PC-9 (cell line): ENCODE results near the gene TMEM135. TPM values are rescaled to one million over a fixed set of nuclear protein-coding genes. Genes with fewer than 3 reads are reported as not detected.
A peak's percentile ranks its signal among the peaks of the same experiment; 100 is the strongest.

Experiments used
- BruUV-seq: library from RNA; stranded (reverse); fragments of 400-500 nt; replicated peaks from 2 replicates; lab custom pipeline; 2021; lab: Mats Ljungman, UMichigan
- CTCF ChIA-PET: fragments of 300-600 bp; sonication (Branson Sonifier 250); formaldehyde crosslinking; loops from one replicate; lab custom pipeline; 2022; ENCODE audit warnings: antibody characterized with exemption; lab: Charles Lee
- POLR2A ChIA-PET: fragments of 300-600 bp; sonication (Branson Sonifier 250); formaldehyde crosslinking; loops from one replicate; lab custom pipeline; 2022; ENCODE audit warnings: antibody characterized with exemption; ENCODE audit not compliant: unreplicated experiment; lab: Charles Lee
- DNase-seq, 2 experiments: peaks; one replicate each; pipeline versions ENCODE4 v3.0.0 to v3.0.0-alpha.2; 2015 to 2022; ENCODE audit warnings: mixed read lengths in 1 of 2
- H2AFZ ChIP-seq: fragments of 200-600 bp; sonication (generic); 2 replicates; pipeline ENCODE4 v1.8.1; 2017; ENCODE audit warnings: antibody characterized with exemption
- H3F3A ChIP-seq: fragments of 200-600 bp; sonication (generic); 2 replicates; pipeline ENCODE4 v1.8.1; 2017; ENCODE audit warnings: antibody characterized with exemption, mild to moderate bottlenecking, low read depth; ENCODE audit not compliant: insufficient read depth
- H3K27ac ChIP-seq: fragments of 200-600 bp; sonication (generic); 2 replicates; pipeline ENCODE4 v1.6.1; 2016; ENCODE audit warnings: mixed run types
- H3K27me3 ChIP-seq: fragments of 200-600 bp; sonication (generic); 2 replicates; pipeline ENCODE4 v1.6.1; 2016; ENCODE audit warnings: low read depth, mixed run types; ENCODE audit not compliant: insufficient read depth
- H3K36me3 ChIP-seq: fragments of 200-600 bp; sonication (generic); 2 replicates; pipeline ENCODE4 v1.6.1; 2016; ENCODE audit warnings: low read depth, mixed run types
- H3K4me1 ChIP-seq: fragments of 200-600 bp; sonication (generic); replicated peaks from 2 replicates; pipeline ENCODE4 v1.6.1; 2016; ENCODE audit warnings: mixed run types; ENCODE audit not compliant: insufficient read depth
- H3K4me2 ChIP-seq: fragments of 200-600 bp; sonication (generic); 2 replicates; pipeline ENCODE4 v1.6.1; 2017; ENCODE audit warnings: mixed run types
- H3K4me3 ChIP-seq: fragments of 200-600 bp; sonication (generic); 2 replicates; pipeline ENCODE4 v1.6.1; 2016; ENCODE audit warnings: mixed run types
- H3K79me2 ChIP-seq: fragments of 200-600 bp; sonication (generic); 2 replicates; pipeline ENCODE4 v1.6.1; 2017; ENCODE audit warnings: low read depth, mixed run types
- H3K9me2 ChIP-seq: fragments of 200-600 bp; sonication (generic); 2 replicates; pipeline ENCODE4 v1.8.1; 2017; ENCODE audit warnings: mild to moderate bottlenecking; ENCODE audit not compliant: insufficient read depth
- H3K9me3 ChIP-seq: fragments of 200-600 bp; sonication (generic); 2 replicates; pipeline ENCODE4 v1.8.1; 2016; ENCODE audit warnings: low read depth; ENCODE audit not compliant: insufficient read depth
- H4K20me1 ChIP-seq: fragments of 200-600 bp; sonication (generic); 2 replicates; pipeline ENCODE4 v1.8.1; 2017; ENCODE audit not compliant: insufficient read depth
- EZH2 ChIP-seq: fragments of 200-600 bp; sonication (generic); IDR thresholded peaks from 2 replicates; pipeline ENCODE4 v1.8.0; 2017; ENCODE audit warnings: antibody characterized with exemption, low read depth
- intact Hi-C: fragments of 100-400 bp; cut with micrococcal nuclease; formaldehyde crosslinking; loops from one replicate; pipeline ENCODE4 v1.10.0; 2022; ENCODE audit not compliant: unreplicated experiment
- total RNA-seq: library from RNA; stranded (reverse); gene quantifications from 2 replicates; pipeline ENCODE4 v1.2.3, GENCODE V29; 2021
- TF ChIP-seq, protein P1 (sequence below): fragments of 200-600 bp; sonication (generic); conservative IDR thresholded peaks from 2 replicates; pipeline ENCODE4 v1.6.1; 2017; ENCODE audit warnings: mixed run types, antibody characterized with exemption, mild to moderate bottlenecking, moderate library complexity

TMEM135 gene
- total RNA-seq, 1 experiment from 2014 or later, result 42.0 TPM

- Histone ChIP-seq H3F3A (no peaks in the 10 kb centered on the region), H2AFZ (0 out of 2 replicates have a peak overlapping the region, but pooled peaks have one; percentile 28), H3K9me3 (no peaks in the 10 kb centered on the region), H3K4me1 (no peaks in the 10 kb centered on the region), H4K20me1 (no peaks in the 10 kb centered on the region), H3K4me2 (no peak overlapping the region), H3K27ac (no peak overlapping the region), H3K79me2 (no peaks in the 10 kb centered on the region), H3K27me3 (no peaks in the 10 kb centered on the region), H3K36me3 (no peaks in the 10 kb centered on the region), H3K4me3 (no peak overlapping the region), H3K9me2 (no peaks in the 10 kb centered on the region; the same call in 1 of the 2 replicates)
- BruUV-seq, result no TSS peak
- CTCF ChIA-PET, result no interaction called here
- TF ChIP-seq, protein P1, sequence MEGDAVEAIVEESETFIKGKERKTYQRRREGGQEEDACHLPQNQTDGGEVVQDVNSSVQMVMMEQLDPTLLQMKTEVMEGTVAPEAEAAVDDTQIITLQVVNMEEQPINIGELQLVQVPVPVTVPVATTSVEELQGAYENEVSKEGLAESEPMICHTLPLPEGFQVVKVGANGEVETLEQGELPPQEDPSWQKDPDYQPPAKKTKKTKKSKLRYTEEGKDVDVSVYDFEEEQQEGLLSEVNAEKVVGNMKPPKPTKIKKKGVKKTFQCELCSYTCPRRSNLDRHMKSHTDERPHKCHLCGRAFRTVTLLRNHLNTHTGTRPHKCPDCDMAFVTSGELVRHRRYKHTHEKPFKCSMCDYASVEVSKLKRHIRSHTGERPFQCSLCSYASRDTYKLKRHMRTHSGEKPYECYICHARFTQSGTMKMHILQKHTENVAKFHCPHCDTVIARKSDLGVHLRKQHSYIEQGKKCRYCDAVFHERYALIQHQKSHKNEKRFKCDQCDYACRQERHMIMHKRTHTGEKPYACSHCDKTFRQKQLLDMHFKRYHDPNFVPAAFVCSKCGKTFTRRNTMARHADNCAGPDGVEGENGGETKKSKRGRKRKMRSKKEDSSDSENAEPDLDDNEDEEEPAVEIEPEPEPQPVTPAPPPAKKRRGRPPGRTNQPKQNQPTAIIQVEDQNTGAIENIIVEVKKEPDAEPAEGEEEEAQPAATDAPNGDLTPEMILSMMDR, result no peak
- no peak for TF ChIP-seq EZH2
- POLR2A ChIA-PET, result no interaction called here
- intact Hi-C loops, result no loop called here
- DNase-seq, result no peak
These were observed 329.1 kb downstream of the TMEM135 start for GRCh38 chr11:87366763-87367405.

GRCh38 chr11:87368151-87368550 lies 330.4 kb downstream of the TMEM135 start:
- H3K9me2 ChIP-seq, result no peaks in the 10 kb centered on the region; the same call in 1 of the 2 replicates
- H3K4me2 ChIP-seq, result no peak overlapping the region
- H3K36me3 ChIP-seq, result no peaks in the 10 kb centered on the region
- no peak overlapping the region for H3K4me3 ChIP-seq
- H3K79me2 ChIP-seq, result no peaks in the 10 kb centered on the region
- no peaks in the 10 kb centered on the region for H3K9me3 ChIP-seq
- DNase-seq, result no peak
- H3K27me3 ChIP-seq, result 0 out of 2 replicates have a peak, but pooled peaks cover 3% of the 10 kb centered on the region
- H3K4me1 ChIP-seq, result no peaks in the 10 kb centered on the region
- intact Hi-C loops, result no loop called here
- CTCF ChIA-PET, result no interaction called here
- no peaks in the 10 kb centered on the region for H3F3A ChIP-seq
- no peaks in the 10 kb centered on the region for H4K20me1 ChIP-seq
- POLR2A ChIA-PET, result interaction anchor here (0.7 kb wide), 1 partner anchor 1227 kb away, joined by 4 read pairs; no protein-coding TSS in a partner anchor
- no peak overlapping the region for H2AFZ ChIP-seq
- TF ChIP-seq EZH2, result no peak
- TF ChIP-seq, protein P1, result no peak
- no TSS peak for BruUV-seq
- H3K27ac ChIP-seq, result no peak overlapping the region

GRCh38 chr11:87368858-87369480 lies 331.2 kb downstream of the TMEM135 start:
- H3K4me1 ChIP-seq, result no peaks in the 10 kb centered on the region
- no peaks in the 10 kb centered on the region for H3F3A ChIP-seq
- POLR2A ChIA-PET, result interaction anchor here (0.7 kb wide), 1 partner anchor 1227 kb away, joined by 4 read pairs; no protein-coding TSS in a partner anchor
- no peaks in the 10 kb centered on the region for H3K9me3 ChIP-seq
- intact Hi-C loops, result no loop called here
- DNase-seq, result no peak
- H3K36me3 ChIP-seq, result no peaks in the 10 kb centered on the region
- H4K20me1 ChIP-seq, result no peaks in the 10 kb centered on the region
- no peak overlapping the region for H2AFZ ChIP-seq
- H3K4me3 ChIP-seq, result no peak overlapping the region
- H3K27me3 ChIP-seq, result peaks cover 9% of the 10 kb centered on the region; the same call in 1 of the 2 replicates
- H3K27ac ChIP-seq, result no peak overlapping the region
- TF ChIP-seq EZH2, result no peak
- TF ChIP-seq, protein P1, result no peak
- BruUV-seq, result no TSS peak
- H3K79me2 ChIP-seq, result no peaks in the 10 kb centered on the region
- H3K9me2 ChIP-seq, result no peaks in the 10 kb centered on the region; the same call in 1 of the 2 replicates
- no peak overlapping the region for H3K4me2 ChIP-seq
- CTCF ChIA-PET, result no interaction called here
